HG02884 (cell line): ENCODE measurements around the gene SLC9C1.

ENCODE experiments used
- ATAC-seq: cut with Tn5 transposase; IDR thresholded peaks from one replicate; pipeline ENCODE4 v1.9.1; 2021; ENCODE audit warnings: mild to moderate bottlenecking, moderate library complexity; ENCODE audit not compliant: unreplicated experiment

SLC9C1 gene

GRCh38 chr3:112132975-112133448, 161.0 kb downstream of the SLC9C1 start, which contains the start of gene GCSAM:
Gene GCSAM, minus strand, starts transcription at chr3:112133248. Its CDS starts 128 bp downstream, at chr3:112133120.
- peak; percentile 67 for ATAC-seq

GRCh38 chr3:112132554-112132953, 161.5 kb downstream of the SLC9C1 start:
- ATAC-seq = no peak

DNA sequence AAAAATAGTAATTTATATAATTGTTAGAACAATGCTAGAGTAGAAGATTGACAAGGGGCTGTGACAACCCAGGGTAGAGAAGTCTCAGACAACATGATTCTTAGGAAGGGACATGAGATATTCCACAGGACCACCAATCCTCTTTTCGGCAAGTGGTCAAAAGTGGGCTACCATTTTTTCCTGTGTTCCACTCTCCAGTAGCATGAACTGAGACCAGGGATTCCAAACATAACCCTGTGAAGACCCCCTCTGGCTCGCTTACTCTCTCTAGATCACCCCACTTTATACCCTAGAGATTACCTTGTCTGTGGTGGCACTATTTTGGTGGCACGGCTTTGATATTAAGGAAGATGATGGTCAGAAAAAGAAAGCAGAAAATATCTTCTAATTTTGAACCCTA, 161.9 kb downstream of the SLC9C1 start:
- ATAC-seq = no peak

GRCh38 chr3:112131111-112131510, 162.9 kb downstream of the SLC9C1 start:
- no peak for ATAC-seq

DNA sequence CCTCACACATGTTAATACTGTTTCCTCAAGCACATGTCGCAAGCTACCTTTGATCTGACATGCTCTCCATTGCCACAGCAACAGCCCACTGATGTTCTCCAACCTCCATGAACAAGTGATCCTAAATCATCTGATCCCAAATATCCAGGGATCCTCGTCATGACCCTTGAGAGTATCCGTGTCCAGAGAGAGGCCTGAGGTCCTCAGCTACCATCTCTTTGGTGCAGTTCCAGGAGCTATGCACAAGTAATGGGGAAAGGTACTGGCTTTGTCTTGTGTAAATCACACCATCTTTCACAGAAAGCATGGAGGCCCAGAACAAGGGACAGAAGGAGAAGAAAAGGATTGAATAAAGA, 163.4 kb downstream of the SLC9C1 start:
- no peak for ATAC-seq

DNA sequence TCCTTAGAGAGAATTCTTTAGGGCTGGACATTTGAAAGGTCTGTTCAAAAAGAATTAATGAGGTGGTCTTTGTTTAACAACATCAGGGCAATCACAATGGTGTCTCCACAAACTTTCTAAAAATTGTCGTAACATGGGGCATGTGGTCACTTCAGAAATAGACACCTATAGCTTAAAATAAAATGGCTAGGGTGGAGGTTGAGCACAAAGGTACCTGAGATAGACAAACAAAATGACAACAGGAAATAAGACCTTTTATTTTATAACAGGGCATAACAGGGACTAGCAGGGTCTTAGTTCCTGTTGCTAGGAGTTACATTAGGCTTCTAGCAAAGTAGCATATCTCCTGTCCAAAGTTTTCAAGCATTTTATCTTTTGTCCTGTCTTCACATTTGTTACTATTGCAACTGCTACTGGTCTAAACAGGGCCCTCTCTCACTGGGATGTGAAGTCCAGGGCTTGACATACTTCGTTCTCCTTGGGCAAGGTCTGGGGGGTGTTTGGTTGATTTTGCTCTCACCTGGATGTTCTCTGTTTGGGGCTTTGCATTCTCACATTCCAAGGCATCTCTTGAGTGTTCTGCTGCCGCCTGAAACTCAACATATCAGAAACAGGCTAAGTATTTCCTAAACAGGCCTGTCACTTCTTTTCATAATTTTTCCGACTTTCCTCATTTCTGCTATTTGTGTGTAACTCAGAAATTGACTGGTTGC, 163.9 kb downstream of the SLC9C1 start:
- no peak for ATAC-seq

GRCh38 chr3:112128843-112129727, 164.9 kb downstream of the SLC9C1 start:
- ATAC-seq = peak; percentile 42

DNA sequence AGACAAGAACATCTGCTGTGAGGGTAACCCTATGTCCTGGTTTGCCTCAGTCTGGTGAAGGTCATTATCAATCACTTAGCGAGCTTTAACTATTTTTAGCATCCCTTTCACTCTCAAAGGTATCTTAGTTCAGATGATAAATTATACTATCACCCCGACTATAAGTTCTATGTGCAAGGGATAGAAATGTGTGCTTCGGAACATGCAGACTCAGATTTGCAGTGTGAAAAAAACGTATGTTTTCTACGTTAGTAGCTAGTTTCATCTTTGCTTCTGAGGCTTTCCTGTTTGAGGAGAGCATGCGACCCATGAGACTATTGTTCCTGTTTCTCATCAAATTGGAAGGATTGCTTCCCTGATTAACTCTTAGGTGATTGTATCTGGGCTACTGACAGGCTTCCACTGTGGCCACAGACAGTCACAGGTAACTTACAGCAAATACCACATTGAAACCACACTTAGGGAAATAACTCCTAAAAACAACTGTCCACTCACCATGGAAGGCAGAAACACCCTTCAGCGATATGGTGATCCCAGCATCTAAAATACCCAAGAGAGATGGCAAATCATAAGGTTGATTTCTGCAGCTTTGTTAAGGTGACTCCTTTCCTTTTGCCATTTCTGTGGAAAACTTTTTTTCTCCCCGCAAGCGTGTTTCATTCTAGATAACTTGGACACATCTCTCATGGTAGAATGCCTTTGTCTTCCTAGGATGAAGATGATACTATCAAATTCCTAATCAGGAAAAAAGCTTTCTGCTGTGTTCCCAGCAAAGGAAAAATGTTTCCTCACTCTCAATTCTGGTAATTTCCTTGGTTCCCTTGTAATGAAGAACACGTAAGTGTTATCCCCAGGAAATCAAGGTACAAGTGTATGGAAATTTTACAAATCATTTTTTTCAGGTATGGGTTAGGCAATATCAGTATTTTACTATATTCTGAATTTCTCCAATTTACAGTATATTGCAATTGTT, 166.2 kb downstream of the SLC9C1 start:
- ATAC-seq = no peak

- no peak for ATAC-seq
Observed at GRCh38 chr3:112126511-112126911, 167.5 kb downstream of the SLC9C1 start.

DNA sequence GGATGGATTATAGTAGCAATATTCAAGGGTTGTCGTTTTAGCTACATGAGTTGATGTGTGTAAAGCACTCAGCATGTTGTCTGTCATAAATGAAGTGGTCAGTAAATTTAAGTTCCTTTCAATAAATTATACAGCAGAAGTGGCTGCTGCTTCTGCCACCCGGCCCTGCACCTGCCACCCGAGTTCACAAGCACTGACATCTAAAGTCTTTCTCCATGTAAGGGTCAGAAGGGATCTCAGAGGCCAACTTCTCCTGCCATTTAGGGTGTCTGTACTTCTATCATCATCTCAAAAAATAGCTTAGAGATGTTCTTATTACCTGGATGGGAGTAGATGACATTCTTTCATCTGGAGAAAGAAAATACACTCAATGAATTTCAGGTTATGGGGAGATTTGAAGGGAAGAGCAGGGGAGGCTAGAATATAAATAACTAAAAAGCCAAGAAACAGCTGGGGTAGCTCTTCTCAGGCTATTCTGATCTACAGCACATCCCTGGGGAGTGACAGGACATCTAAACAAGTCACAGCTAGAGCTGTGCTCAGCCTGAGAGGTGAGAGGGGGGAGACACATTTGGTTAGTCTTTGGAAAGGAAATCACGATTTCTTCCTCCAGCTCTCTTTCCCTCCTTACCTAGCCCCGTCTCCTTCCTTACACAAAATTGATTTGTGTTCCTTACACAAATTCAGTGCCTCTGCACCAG, 169.0 kb downstream of the SLC9C1 start:
- ATAC-seq = no peak

- ATAC-seq = no peak
Observed at GRCh38 chr3:112123548-112123947, 170.5 kb downstream of the SLC9C1 start.

DNA sequence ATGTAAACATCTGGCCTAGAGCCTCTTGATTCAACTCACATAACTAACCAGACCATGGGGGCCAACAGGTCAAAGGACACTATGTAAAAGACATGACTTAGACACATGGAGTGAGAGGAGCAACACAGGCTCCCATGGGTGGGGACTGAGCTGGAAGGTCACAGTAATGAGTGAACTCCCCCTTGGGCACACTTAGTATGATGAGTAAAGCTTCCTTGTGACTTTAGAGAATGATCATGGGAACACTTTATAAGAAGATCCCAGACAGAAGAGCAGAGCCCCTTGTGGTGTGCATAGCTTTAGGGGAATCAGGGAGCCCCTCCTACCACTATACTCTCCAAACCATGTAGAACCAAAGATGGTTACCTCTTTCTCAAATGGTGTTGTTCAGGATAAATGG, 171.1 kb downstream of the SLC9C1 start:
- ATAC-seq = no peak

DNA sequence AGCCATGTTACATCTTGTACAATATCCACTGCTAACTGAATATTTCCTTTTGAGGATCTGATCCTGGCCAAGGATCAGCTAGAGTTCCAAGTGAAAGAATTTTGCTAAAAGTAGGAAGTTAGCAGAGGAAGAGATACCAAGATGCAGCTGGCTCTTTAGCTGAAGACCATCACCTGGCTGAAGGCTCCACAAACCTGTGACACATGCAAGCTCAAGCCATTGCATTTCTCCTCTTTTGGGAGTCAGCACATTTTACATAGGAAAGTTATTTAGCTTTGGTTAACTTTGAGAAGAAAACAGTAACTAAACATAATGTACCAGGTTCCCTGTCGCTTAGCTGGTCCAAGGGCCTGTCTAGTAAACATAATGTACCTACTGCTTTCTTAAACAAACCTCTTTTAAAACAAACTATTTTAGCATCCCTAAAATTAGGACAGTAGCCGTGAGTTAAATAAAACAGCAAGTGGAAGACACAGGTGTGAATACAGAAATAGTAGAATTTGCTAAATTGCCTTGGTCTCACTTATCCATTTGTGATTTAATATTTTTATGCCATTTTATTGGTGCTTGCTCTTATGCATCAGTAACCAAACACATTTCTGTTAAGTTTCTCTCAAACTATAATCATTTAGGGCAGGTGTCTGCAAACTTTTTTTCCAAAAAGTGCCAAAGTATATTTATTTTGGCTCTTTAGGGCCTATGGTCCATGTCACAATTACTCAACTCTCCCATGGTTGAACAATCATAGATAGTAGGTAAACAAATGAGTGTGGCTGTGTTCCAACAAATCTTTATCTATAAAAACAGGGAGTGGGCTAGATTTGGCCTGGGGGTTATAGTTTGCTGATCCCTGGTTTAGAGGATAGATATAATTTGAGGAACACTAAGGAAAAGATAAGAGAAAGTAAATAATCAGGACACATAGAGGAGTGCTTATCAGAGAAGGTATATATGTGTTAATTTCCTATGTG, 172.2 kb downstream of the SLC9C1 start:
- ATAC-seq = no peak

DNA sequence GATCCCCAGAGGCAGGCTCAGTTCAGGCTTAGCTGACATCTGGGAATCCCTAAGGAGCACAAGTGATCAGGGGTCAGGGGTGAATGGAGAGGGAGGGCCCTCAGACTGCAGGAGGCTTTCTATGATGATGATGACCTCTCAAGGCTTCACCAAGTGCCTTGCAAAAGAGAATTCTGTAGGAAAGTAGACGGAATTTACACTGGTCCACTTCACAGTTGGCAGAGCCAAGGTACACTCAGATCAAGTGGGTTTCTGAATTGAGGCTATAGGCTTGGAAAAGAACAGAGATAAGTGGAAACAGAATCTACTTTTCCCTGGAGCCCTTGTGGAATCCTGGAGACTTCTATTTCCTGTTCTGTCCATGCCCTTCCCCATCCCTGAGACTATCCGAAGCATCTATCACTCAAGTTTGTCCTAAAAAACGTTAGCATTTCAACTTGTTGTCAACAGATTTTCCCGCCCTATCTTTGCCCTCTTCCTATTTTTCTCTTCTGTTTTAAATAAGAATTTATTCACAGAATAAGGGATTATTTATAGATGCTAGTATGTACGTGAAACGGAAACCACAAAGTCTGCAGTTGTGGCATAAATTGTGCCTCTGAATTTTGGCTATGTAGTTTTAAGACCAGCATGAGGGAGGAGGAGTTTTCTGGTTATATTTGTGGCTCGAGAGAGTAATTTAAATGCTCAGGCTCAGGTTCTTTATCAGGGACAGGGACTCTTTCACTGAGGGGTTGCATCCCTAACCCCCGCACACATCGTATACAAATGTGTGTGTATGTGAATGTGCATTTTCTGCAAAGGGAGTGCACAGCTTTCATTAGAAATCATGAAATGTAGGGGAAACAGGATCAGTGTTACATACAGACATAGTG, 173.8 kb downstream of the SLC9C1 start:
- no peak for ATAC-seq

DNA sequence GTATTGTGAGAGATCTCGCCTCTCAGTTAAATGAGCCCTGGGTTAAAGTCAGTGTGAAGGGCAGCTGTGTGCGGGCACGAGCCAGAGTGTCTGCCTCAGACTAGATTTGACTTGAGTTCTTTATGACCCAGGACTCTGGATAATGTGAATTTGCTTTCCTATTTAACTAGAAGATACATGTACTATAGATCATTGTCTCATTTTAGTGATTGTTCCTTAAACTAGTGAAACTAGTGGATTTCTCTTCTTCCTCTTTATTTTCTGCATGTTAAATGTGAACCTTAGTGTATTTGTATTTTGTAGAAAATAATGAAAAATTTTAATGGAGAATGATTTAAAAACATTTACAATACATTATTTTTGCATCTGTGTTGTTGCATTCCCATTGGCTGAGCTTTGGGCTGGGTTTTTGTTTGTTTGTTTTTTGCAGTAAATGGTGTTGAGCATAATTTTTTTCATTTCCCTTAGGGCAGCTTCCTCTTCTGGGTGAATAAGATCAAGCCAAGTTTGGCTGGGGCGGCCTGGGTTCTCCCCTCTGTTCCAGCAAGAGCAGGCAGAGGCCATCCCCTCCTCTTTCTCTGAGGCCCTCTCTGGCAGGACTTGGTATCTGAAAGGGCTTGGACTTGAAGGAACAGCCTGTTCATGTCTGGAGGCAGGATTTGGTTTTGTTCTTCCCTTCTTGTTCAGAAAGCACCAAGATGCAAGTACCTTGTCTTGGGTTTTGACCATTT, 176.0 kb downstream of the SLC9C1 start:
- peak; percentile 24 for ATAC-seq

DNA sequence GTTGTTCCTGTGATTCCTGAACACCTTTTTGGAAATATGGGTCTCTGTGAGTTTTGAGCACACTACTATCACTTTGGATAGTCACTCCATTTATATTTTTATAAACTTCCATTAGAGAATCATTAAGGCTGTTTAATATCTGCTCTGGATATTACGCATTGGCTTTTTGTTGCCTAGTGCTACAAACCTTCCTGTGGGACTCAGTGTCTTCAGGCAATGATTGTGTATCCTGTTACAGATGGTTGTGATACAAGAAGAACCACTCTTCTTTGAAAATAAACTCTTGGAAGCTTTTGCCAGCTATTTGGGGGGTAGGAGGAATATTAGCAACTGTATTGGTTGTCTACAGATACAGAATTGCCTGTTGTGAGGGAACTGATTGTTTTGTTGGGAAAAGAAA, 176.6 kb downstream of the SLC9C1 start:
- ATAC-seq = no peak

DNA sequence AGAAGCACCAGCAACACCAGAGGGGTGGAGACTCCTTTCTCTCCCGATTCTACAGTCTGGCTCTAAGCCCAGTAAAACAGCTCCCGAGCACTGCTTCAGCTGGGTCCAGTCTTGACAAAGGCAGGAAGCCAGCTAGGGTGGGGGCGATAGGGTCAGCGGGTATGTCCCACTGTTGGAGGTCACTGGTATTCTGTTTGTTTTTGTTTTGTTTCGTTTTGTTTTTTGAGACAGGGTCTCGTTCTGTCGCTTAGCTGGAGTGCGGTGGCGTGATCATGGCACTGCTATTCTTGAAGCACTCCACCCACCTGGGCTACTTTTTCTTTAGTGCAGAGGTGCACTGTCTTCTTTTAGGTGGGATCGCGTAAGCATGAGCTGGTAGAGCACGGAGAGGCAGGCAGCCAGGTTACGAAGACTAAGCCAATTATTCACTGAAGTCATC, 177.2 kb downstream of the SLC9C1 start:
- ATAC-seq = no peak
